Measurements from ENCODE around the gene POMGNT2.

Gene POMGNT2

DNA sequence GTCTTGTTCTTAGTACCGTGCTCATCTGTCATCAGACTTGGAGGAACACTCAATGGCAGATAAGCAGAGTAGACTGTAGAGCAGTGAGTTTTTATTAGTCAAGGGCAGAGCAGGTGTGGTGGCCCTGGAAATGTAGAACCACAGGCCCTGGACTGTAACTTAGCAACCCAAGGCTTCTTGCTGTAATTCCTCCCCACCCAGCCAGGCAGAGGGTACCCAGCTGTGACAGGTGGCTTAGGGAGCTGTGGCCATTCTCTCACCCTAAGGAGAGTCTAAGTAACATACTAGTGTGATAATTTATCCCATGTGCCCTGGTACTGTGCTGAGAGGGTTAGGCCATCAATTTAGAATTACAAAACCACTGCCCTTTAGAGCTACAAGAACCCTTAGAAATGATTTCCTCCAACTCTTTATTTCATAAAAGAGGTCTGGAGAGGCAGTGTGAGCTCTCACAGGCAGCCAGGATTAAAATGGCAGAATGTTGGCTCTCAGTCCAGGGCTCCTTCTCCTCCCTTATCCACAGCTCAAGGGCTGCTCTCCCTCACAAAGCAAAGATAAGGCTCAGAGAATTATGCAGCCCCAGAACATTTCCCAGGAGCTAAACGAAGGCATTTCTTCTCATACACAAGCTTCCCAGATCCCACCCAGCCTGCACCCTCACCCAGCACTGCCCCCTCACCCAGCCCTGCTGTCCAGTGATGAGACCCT is 3.0 kb downstream of the POMGNT2 start:
- DNase-seq: no peak

DNA sequence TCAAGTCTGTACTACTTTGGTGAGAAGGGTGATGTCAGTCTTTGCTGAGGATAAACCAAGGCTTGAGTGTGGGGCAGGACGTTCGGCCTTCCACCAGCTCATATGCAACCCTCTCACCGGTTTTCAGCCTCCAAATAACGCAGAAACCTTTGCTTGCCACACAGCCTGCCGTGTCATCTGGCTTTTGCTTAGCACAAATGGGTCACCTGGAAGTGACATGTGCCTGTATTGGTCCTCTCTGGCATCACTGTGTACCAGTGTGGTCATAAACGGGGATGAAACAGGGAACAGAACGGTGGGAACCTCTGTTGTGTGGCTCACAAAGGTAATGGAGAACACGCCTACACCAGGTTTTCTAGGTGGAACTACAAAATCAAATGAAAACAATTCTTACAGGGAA is 7.1 kb downstream of the POMGNT2 start:
- no peak for DNase-seq

DNA sequence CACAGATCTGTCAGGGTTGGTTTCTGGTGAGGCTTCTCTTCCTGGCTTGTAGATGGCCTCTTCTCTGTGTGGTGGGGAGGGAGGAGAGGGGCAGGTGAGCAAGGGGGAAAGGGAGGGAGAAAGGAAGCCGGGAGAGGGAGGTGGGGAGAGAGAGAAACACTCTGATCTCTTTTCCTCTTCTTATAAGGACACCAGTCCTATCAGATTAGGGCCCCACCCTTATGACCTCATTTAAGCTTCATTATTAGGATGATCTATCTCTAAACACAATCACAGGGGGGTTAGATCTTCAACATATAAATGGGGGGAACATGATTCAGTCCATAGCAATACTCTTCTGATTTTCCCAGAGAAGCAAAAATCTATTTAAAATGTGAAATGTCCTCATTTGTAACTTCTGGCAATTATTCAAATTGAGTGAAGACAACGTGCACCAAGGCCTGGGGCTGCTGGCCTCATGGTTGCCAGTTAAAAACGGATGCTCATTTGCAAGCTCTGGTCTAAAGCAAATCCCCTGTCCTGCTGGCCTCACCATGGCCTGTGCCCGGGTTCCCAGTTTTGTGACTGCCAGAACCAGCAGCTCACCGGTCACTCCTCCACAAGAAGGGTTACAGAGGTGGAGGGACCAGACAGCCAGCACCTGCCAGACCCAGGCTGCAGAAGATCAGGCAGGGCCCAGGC is 8.3 kb downstream of the POMGNT2 start:
- no peak for DNase-seq

DNA sequence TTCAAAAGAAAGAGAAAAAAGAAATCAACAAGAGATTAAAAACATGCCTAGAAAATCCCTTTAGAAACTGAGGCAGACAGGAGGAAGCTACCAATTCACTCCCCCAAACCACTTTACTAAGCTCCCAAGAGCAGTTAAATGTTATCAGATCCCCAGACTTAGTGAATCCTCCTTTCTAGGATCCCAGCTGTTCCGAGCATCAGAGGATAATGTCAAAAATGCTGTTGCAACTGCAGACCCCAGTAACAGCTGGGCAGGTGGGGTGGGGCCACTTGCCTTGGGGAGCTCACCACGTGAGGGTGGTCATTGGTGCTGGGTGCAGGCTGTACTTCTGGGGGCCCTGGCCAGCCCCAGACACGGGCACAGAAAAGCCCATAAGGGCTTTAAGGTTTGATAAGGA is 9.1 kb downstream of the POMGNT2 start:
- no peak for DNase-seq

DNA sequence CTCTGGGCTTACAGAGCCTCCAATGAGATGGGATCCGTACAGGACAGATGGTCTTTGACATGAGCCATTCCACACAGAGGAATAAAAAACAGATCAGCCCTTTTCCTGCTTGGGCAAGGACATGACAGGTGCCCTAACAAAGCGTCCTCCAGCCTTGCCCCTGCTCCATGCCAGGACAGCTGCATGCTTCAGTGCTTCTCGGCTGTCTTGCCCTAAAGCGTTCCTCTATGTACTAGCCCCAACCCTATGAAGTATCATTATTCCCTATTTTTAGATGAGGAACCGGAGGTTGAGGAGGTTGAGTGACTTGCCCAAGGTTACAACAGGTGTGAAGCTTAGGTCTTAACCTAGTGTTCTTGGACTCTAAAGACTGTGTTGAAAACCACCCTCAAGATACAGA is 10.5 kb downstream of the POMGNT2 start:
- DNase-seq: no peak

- no peak for DNase-seq
Measured at GRCh38 chr3:43094851-43095250, 11.0 kb downstream of the POMGNT2 start.

DNA sequence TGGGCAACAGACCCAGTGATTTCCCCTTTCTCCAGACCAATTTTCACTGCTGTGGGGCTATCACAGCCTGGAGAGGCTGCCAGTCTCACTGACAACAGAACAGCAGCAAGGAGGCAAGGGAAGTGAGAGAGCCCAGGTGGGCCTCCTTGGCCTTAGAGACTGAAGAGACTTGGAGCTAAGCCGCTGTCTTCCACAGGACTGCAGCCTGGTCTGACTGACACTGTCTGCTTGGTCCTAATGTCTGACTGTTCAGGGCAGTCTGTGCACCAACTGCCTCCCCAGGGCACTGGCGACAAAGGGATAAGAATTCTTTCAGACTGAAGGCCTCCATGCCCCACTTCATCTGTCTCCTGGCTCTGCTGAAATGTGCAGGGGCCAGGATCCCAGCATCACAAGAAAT is 11.5 kb downstream of the POMGNT2 start:
- no peak for DNase-seq

DNA sequence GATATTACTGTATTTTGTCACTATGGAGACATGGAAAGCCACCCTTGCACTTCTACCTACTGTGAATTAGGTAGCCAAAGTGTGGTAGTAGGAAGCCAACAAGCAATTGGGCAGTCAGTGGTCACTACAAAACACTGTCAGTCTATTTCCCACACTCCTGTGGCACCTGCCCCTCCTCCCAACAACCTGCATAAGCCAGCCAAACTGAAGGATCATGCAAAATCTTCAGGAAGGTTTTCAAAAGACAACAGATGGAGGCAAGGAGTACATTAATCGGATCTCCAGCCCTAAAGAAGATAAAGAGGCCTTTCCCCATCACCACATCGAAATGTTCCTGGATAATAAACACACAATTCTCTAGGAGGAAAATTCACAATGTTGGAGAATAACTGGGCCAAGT is 11.9 kb downstream of the POMGNT2 start:
- no peak for DNase-seq

GRCh38 chr3:43093006-43093405 is 12.9 kb downstream of the POMGNT2 start:
- no peak for DNase-seq

DNA sequence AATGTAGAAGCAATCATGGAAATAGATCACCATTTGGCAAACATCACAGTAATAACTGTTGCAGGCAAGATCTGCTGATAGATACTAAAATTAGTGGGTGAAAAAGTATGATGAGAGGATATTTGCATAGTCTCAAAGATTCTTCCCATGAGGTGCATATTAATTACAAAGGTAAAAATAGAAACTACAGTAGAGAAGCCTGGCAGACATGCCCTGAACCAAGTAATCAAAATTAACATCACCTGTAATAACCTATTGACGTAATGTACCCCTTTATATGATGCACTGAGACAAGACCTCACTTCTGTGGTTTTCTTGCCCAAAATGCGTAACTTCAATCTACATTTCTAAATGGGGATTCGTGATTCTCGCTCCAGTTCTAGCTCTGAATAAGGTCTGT is 14.4 kb downstream of the POMGNT2 start:
- no peak for DNase-seq

- no peak for DNase-seq
Measured at GRCh38 chr3:43090238-43090637, 15.6 kb downstream of the POMGNT2 start.

DNA sequence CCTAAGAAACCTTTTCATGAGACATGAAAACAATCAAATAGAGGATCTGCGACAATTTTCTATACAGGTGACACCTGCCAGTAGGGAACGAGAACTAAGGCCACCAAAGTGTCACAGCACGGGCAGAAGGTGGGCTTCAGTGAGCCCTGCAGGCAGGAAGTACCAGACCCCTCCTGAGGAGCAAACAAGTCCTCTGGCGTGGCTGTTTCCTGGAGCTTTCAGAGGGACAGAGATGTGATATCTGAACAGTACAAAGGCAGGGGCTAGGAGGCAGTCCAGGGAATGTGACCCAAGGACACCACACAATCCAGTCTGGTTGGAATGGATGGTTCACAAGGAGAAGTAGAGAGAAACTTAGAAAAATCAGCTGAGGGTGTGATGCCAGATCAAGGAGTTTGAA is 16.8 kb downstream of the POMGNT2 start:
- DNase-seq: no peak

DNA sequence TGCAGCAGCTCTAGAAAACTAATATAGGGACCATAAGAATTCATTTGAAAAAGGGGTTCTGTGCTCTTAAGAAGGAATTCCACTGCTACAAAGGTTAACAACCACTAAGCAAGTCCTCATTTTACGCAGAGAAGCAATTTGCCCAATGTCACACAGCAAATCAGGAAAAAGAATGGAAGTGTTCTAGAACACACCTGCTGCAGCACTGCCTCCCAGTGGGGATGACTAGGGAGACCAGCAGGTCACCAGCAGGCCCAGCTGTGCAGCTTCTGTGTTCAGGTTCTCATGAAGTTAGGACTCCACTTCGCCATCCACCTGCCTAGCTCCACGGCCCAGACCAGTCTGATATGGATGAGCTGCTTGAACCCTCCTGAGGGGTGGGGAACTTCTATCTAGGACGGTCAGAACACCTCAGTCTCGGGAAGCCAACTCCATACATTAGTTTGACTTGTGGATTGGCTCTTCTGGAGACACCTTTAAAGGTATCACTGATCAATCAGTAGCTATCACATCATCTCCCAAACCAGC is 18.6 kb downstream of the POMGNT2 start:
- DNase-seq: no peak

- no peak for DNase-seq
Measured at GRCh38 chr3:43086460-43087165, 19.3 kb downstream of the POMGNT2 start.

DNA sequence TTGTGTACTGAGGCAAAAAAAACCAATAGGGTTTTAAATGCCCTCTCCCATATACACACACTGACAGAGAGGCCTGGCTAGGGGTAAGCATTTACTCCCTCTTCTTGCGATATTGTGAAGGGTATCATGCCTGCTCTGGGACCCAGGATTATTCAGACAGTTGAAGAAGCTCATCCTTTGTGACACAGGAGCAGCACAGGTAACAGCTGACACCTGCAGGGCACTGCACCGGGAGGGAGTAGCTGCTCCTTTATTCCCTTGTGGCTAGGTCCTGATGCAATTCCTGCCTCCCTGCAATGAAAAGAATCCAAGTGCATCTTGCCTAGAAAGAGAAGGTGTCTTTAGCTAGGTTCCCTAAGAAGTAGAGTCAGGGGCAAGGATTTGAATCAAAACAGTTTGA is 23.4 kb downstream of the POMGNT2 start:
- no peak for DNase-seq

- no peak for DNase-seq
Measured at GRCh38 chr3:43081796-43082195, 24.1 kb downstream of the POMGNT2 start.

DNA sequence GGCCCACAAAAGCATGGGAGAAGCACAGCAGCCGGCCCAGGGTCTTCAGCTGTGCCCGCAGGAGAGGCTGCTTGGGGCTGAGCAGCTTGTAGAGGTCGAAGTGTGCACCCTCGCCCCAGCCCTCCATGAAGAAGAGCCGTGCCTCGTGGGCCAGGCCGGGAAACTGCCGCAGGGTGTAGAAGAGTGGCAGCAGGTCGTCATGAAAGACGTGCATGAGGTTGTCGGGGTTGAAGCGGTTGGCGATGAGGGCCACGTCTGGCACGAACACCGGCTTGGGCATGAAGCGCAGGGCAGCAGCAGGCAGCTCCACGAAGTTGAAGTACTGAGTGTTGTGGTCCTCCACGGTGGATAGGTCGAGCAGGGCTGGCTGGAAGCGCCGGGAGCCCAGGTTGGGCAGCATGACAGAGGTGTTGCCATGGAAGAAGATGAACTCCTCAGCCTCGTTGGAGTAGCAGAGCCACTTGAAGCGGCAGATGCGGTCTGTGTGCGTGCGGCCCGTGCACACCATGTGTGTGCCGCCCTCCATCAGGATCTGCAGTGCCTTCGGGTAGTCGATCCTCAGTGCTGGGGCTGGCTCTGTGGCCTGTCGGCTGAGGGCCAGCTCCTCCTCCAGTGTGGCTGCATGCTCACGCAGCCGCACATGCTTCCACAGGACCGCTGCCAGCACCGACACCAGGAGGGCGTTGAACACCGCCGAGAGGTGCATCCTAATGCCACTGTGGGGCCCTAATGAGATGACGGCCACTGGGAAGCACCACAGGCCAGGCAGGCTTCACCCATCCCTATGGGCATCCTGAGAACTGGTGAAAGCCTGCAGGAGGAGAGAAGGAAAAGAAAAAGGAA is 24.9 kb downstream of the POMGNT2 start:
- DNase-seq: no peak

GRCh38 chr3:43079536-43080332 is 26.1 kb downstream of the POMGNT2 start:
- no peak for DNase-seq

DNA sequence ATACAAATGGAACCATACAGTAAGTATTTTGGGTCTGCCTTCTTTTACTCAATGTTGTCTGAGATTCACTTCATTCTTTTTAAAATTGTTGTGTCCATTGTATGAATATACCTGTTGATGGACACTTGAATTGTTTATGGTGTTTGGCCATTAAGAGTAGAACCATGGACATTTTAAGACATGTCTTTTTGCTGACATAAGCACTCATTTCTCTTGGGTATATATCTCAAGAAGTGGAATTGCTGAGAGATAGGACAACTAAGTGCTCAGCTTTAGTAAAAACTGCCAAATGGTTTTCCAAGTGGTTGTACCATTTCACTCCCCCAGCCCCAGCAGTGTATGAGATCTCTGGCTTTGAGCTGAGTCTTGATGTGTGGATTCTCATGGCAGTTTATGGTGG is 28.2 kb downstream of the POMGNT2 start:
- DNase-seq: no peak

DNA sequence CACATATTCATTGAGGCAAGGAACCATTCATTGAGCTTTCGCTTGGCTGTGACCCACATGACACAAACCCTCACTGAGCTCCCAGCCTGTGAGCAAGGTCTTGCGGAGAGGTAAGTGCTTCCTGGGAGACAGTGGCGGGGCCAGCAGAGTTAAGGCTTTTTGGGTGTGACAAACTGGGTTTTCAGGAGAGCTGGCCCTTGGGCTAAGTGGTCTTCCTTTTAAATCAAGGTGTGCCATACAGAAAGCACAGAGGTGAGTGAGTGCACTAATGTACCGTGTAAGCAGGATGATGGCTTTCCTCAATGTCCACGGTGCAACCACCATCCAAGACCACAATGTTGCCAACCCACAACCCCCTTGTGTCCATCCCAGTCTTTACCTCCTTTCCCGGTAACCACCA is 28.6 kb downstream of the POMGNT2 start:
- no peak for DNase-seq

GRCh38 chr3:43076857-43077256 is 29.0 kb downstream of the POMGNT2 start:
- no peak for DNase-seq

All from GDM1 (cell line).